ENCODE results near the gene TIGAR.

TIGAR gene

GRCh38 chr12:4274396-4275015 is 46.5 kb upstream of the TIGAR start:
- DNase-seq (ENCODE audit: low read depth): peak; percentile 21
- H3K4me3 ChIP-seq (replicated peaks; ENCODE audit: low read depth, low read length): peak overlapping the region; percentile 76
- TF ChIP-seq CTCF (IDR thresholded peaks at IDR 0.05; ENCODE audit: low read length, missing control alignments): no peak

- H3K4me3 ChIP-seq (replicated peaks; ENCODE audit: low read depth, low read length): peak overlapping the region; percentile 76
- no peak for TF ChIP-seq CTCF (IDR thresholded peaks at IDR 0.05; ENCODE audit: low read length, missing control alignments)
- DNase-seq (ENCODE audit: low read depth): peak; percentile 36
Observed at GRCh38 chr12:4275016-4275869, 45.8 kb upstream of the TIGAR start.

- DNase-seq (ENCODE audit: low read depth): no peak
Observed at GRCh38 chr12:4275870-4276301, 45.1 kb upstream of the TIGAR start.

GRCh38 chr12:4276524-4277204 is 44.3 kb upstream of the TIGAR start:
- peak; percentile 90 for TF ChIP-seq CTCF (IDR thresholded peaks at IDR 0.05; ENCODE audit: low read length, missing control alignments)
- peak; percentile 95 for DNase-seq (ENCODE audit: low read depth)
- H3K4me3 ChIP-seq (replicated peaks; ENCODE audit: low read depth, low read length): no peak overlapping the region

More at GRCh38 chr12:4275870-4276301, 45.1 kb upstream of the TIGAR start:
- TF ChIP-seq CTCF (IDR thresholded peaks at IDR 0.05; ENCODE audit: low read length, missing control alignments): no peak
- peak overlapping the region; percentile 76 for H3K4me3 ChIP-seq (replicated peaks; ENCODE audit: low read depth, low read length)

- no peak overlapping the region for H3K4me3 ChIP-seq (replicated peaks; ENCODE audit: low read depth, low read length)
- TF ChIP-seq CTCF (IDR thresholded peaks at IDR 0.05; ENCODE audit: low read length, missing control alignments): no peak
- DNase-seq (ENCODE audit: low read depth): no peak
Observed at GRCh38 chr12:4277205-4277543, 43.8 kb upstream of the TIGAR start.

- H3K4me3 ChIP-seq (replicated peaks; ENCODE audit: low read depth, low read length): no peak overlapping the region
- TF ChIP-seq CTCF (IDR thresholded peaks at IDR 0.05; ENCODE audit: low read length, missing control alignments): no peak
Observed at GRCh38 chr12:4277857-4278256, 43.2 kb upstream of the TIGAR start.

More at GRCh38 chr12:4277857-4278256, 43.2 kb upstream of the TIGAR start:
- DNase-seq (ENCODE audit: low read depth): no peak
